Ishikawa (cell line): ENCODE data around the gene NUP214.

Experiments used
- CEBPB ChIP-seq: IDR thresholded peaks from 2 replicates; pipeline ENCODE4 v1.6.1; 2012
- CREB1 ChIP-seq: IDR thresholded peaks from 2 replicates; pipeline ENCODE4 v1.6.1; 2012; ENCODE audit warnings: low read depth
- MAX ChIP-seq: IDR thresholded peaks from 2 replicates; pipeline ENCODE4 v1.6.1; 2012
- NFIC ChIP-seq: IDR thresholded peaks from 2 replicates; pipeline ENCODE4 v1.6.1; 2012
- RAD21 ChIP-seq: IDR thresholded peaks from 2 replicates; pipeline ENCODE4 v1.6.1; 2012; ENCODE audit warnings: low read depth
- USF1 ChIP-seq: IDR thresholded peaks from 2 replicates; pipeline ENCODE4 v1.6.1; 2012
- YY1 ChIP-seq: IDR thresholded peaks from 2 replicates; pipeline ENCODE4 v1.6.1; 2012; ENCODE audit warnings: low read depth

DNA sequence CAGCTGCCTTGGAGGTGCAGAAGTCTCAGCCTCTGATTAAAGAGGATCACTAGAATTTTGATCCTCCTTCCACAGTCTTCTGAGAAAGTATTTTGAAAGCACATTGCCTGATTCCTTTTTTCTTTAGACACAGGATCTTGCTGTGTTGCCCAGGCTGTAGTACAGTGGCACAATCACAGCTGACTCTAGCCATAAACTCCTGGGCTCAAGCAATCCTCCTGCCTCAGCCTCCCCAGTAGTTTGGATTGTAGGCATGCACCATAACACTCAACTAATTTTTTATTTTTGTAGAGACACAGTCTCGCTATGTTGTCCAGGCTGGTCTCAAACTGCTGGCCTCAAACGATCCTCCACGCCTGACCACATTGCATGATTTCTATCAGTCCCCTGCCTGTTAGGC is 76.5 kb downstream of the NUP214 start:
- TF ChIP-seq NFIC, result no peak
- TF ChIP-seq RAD21, result no peak
- no peak for TF ChIP-seq CREB1
- no peak for TF ChIP-seq YY1
- TF ChIP-seq MAX, result no peak
- no peak for TF ChIP-seq USF1
- no peak for TF ChIP-seq CEBPB
